ENCODE results near the gene TPD52L3. TPM values are rescaled to one million over a fixed set of nuclear protein-coding genes. Genes with fewer than 3 reads are reported as not detected.

TPD52L3 gene
- total RNA-seq, 2 experiments from 2014 or later: not detected

DNA sequence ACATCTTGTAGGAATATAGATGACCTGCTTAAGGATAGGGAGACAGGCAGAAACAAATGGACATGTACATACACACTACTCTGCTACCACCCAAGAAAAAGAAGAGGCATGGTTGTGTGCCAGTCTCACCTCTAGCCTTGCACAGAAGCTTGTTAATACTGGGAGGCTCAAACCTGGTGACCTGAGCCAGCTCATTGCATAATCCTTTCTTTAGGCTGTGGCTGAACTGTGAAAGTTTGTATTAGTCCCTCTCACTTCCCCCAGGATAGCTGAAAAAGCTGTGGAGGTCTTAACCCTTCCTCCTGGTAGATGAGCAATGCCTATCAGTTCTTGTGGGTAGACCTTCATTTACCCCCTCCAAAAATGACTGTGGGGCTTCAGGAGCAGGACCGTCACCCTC, 28.7 kb downstream of the TPD52L3 start:
- no peaks in the 10 kb centered on the region for H3K36me3 Mint-ChIP-seq (ENCODE audit: low read depth)
- H3K4me1 Mint-ChIP-seq: peaks cover 13% of the 10 kb centered on the region
- ChIA-PET CTCF (interaction anchor here (1.0 to 1.5 kb wide), 4 partner anchors 9 to 211 kb away, joined by 3 read pairs; no protein-coding TSS in a partner anchor), POLR2A (no interaction called here)
- DNase-seq: no peak
- no peak overlapping the region for H3K27ac Mint-ChIP-seq
- peaks cover 6% of the 10 kb centered on the region for H3K27me3 Mint-ChIP-seq
- no peaks in the 10 kb centered on the region for H3K9me3 Mint-ChIP-seq
- no peak overlapping the region for H3K4me3 Mint-ChIP-seq

DNA sequence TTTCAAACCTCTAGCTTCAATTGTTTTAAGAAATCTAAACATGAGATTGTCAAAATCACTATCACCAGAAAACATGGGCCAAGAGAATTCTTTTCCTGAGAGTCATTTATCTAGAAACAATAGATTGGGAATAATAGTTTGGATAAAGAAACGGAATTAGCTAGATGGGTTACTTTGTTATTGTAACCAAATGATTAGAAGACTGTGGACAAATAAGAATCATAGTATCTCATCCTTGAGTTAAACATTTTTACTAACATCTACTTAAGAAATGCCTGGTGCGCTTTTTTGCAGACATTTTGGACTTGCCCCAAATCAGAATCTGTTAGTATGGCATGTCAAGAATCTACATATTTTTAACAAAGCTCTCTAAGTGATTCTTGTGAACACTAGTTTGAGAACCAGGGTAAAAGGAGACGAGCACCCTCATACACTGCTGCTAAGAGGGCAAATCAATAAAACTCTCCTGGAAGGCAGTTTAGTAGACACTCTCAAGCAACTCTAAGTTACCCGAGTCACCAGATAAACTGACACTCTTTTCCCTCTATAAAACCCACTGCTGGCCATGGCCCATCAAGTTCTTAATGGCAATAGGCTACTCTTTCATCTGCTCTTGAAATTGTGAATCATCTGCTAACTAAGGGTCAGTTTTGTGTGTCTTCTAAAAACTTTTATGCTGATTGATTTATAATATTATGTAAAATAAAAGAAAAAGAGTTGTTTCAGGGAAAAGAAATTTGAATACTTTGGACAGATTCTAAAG, 39.1 kb downstream of the TPD52L3 start:
- peaks cover 7% of the 10 kb centered on the region for H3K9me3 Mint-ChIP-seq
- ChIA-PET CTCF (interaction anchor here (1.2 kb wide), 1 partner anchor 28 kb away, joined by 5 read pairs; no protein-coding TSS in a partner anchor), POLR2A (no interaction called here)
- H3K27me3 Mint-ChIP-seq: no peaks in the 10 kb centered on the region
- H3K4me1 Mint-ChIP-seq: no peaks in the 10 kb centered on the region
- no peaks in the 10 kb centered on the region for H3K36me3 Mint-ChIP-seq (ENCODE audit: low read depth)
- no peak overlapping the region for H3K27ac Mint-ChIP-seq
- H3K4me3 Mint-ChIP-seq: no peak overlapping the region
- DNase-seq: no peak

DNA sequence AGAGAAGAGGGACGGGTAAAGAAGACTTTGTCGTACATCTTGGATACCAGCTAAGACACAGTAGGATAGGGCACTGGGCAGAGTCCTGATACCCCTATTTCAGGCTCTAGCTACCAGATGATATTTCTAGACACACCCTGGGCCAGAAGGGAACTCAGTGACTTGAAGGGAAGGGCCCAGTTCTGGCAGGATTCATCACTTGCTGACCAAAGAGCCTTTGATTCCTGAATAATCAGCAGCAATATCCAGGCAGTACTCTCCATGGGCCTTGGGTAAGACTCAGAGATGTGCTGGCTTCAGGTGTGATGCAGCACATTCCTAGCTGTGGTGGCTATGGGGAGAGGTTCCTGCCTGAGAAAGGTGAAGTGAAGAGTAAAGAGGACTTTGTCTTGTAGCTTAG, 40.7 kb downstream of the TPD52L3 start:
- no peak for DNase-seq
- Mint-ChIP-seq H3K27me3 (no peaks in the 10 kb centered on the region), H3K27ac (no peak overlapping the region), H3K4me3 (no peak overlapping the region), H3K9me3 (peaks cover 7% of the 10 kb centered on the region), H3K36me3 (ENCODE audit: low read depth) (no peaks in the 10 kb centered on the region), H3K4me1 (no peaks in the 10 kb centered on the region)
- ChIA-PET POLR2A (no interaction called here), CTCF (interaction anchor here (0.6 to 1.2 kb wide), 2 partner anchors 27 to 115 kb away, joined by 3 to 5 read pairs; no protein-coding TSS in a partner anchor)

Other genes starting within 250 kb of the TPD52L3 start
- not detected for gene IL33, start 112.6 kb upstream of the TPD52L3 start, total RNA-seq
- gene UHRF2, start 84.8 kb downstream of the TPD52L3 start, total RNA-seq: 10 to 100 TPM; 69.8 to 75.8 TPM

Measured in activated CD4-positive, alpha-beta T cell treated with anti-CD3 and anti-CD28 coated beads, Interleukin-2, amount 10 ng/mL, durations not matched to agents 7 days and 5 days (primary cell).